ENCODE measurements around the gene CDK13. TPM values are rescaled to one million over a fixed set of nuclear protein-coding genes. Genes with fewer than 3 reads are reported as not detected.

The CDK13 gene
- total RNA-seq, 2 donors from 2014 or later = 34.7 to 37.7 TPM

DNA sequence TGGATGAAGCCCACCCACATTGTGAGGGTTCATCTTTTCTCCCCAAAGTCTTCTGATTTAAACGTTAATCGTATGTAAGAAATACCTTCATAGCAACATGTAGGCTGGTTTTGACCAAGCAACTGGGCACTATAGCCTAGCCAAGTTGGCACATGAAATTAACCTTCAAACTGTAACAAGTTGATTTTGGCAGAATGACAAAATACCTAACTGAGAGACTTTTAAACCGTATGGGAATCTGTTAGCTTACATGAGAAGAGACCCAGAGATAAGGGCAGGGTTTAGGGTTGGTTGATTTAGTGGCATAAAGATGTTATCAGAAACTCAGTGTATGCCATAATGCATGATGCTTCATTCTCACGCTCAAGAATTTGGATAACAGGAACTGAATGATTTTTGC is 69.5 kb downstream of the CDK13 start:
- no peak for DNase-seq (ENCODE audit: low spot score)
- TF ChIP-seq, protein P1, sequence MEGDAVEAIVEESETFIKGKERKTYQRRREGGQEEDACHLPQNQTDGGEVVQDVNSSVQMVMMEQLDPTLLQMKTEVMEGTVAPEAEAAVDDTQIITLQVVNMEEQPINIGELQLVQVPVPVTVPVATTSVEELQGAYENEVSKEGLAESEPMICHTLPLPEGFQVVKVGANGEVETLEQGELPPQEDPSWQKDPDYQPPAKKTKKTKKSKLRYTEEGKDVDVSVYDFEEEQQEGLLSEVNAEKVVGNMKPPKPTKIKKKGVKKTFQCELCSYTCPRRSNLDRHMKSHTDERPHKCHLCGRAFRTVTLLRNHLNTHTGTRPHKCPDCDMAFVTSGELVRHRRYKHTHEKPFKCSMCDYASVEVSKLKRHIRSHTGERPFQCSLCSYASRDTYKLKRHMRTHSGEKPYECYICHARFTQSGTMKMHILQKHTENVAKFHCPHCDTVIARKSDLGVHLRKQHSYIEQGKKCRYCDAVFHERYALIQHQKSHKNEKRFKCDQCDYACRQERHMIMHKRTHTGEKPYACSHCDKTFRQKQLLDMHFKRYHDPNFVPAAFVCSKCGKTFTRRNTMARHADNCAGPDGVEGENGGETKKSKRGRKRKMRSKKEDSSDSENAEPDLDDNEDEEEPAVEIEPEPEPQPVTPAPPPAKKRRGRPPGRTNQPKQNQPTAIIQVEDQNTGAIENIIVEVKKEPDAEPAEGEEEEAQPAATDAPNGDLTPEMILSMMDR (IDR thresholded peaks at IDR 0.05) = no peak
- Histone ChIP-seq H3K9me3 (no peaks in the 10 kb centered on the region), H3K27ac (no peak overlapping the region), H3K4me3 (no peak overlapping the region), H3K36me3 (peaks cover 7% of the 10 kb centered on the region), H3K4me1 (peaks cover 0 to 5% of the 10 kb centered on the region in 2 donors), H3K27me3 (no peaks in the 10 kb centered on the region)

DNA sequence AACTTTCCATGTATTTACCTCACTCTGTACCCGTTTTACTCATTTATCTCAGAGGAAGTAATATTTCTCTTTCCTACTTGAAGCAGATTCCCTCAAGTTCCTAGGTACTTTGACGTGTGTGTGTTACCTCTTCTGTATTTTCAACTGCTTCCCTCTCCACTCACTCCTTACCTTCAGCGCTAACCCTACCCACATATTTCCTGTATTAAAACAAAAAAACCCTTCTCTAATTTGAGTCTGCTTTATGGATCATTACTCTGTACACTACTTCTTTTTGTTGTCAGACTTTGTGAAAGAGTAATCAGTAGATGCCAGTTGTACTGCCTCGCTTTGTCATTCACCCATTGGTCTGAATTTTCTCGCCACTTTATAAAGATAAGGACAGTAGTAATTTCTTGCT is 74.0 kb downstream of the CDK13 start:
- DNase-seq (ENCODE audit: low spot score) = no peak
- no peaks in the 10 kb centered on the region for H3K9me3 ChIP-seq
- no peaks in the 10 kb centered on the region for H3K27me3 ChIP-seq
- no peaks in the 10 kb centered on the region for H3K36me3 ChIP-seq
- no peak overlapping the region for H3K27ac ChIP-seq
- H3K4me1 ChIP-seq = no peaks in the 10 kb centered on the region
- TF ChIP-seq, protein P1 (IDR thresholded peaks at IDR 0.05) = no peak
- no peak overlapping the region for H3K4me3 ChIP-seq

DNA sequence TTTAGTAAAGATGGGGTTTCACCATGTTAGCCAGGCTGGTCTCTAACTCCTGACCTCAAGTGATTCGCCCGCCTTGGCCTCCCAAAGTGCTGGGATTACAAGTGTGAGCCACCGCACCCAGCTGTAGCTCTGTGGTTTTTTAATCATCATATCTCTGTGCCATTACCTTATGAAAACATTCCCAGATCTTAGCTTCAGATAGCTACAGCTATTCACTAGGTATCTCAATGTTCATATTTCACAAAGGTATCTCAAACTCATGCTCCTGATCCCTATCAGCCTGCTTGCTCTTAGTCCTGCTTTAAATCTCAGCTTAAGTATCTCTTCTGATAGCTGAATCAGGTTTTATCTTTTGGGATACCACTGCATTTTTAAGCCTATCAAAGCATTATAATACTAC is 74.8 kb downstream of the CDK13 start:
- TF ChIP-seq, protein P1 (IDR thresholded peaks at IDR 0.05) = no peak

DNA sequence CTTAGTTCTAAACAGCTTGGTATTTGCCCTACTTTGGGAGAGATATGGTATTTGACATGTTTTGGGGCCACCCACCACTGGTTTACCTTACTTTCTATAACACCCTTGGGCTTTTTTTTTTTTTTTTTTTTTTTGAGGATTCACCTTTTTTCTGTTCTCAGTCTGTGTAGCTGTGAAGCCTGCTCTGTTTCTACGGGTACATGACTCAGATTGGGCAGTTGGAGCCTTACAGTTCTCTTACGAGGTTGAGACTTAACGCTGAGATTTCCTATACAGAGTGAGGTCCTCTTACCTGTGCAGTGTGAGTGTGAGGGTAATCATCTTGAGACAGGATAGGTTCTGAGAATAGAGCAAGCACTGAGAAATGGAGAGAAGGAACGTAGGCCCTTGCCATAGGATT is 77.5 kb downstream of the CDK13 start:
- H3K4me1 ChIP-seq = no peaks in the 10 kb centered on the region
- H3K4me3 ChIP-seq = no peak overlapping the region
- no peaks in the 10 kb centered on the region for H3K27me3 ChIP-seq
- no peak overlapping the region for H3K27ac ChIP-seq
- no peak for DNase-seq (ENCODE audit: low spot score)
- TF ChIP-seq, protein P1 (IDR thresholded peaks at IDR 0.05) = no peak
- H3K36me3 ChIP-seq = no peaks in the 10 kb centered on the region
- no peaks in the 10 kb centered on the region for H3K9me3 ChIP-seq

More for the DNA sequence above, 74.8 kb downstream of the CDK13 start:
- H3K36me3 ChIP-seq = no peaks in the 10 kb centered on the region
- no peaks in the 10 kb centered on the region for H3K9me3 ChIP-seq
- no peak overlapping the region for H3K4me3 ChIP-seq
- no peak overlapping the region for H3K27ac ChIP-seq
- H3K27me3 ChIP-seq = no peaks in the 10 kb centered on the region
- DNase-seq (ENCODE audit: low spot score) = no peak
- H3K4me1 ChIP-seq = no peaks in the 10 kb centered on the region

DNA sequence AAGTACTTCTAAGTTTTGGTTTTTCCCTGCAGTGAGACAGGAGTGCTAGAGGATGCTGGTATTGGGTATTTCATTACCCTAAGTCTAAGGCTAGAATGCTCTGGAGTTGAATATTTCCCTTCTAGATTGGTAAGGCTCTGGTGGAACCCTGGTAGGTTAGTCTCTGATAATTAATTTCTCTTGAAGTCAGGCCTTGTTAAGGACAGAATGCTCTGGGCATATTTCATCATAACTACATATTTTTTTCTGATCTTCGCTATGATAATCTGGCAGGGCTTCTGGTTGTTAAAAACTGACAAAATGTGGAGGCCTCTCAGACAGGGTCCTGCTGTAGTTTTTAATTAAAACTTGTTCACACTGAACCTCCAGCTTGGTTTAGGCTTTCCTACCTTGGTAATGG is 83.8 kb downstream of the CDK13 start:
- TF ChIP-seq, protein P1 (IDR thresholded peaks at IDR 0.05) = no peak
- no peaks in the 10 kb centered on the region for H3K27me3 ChIP-seq

DNA sequence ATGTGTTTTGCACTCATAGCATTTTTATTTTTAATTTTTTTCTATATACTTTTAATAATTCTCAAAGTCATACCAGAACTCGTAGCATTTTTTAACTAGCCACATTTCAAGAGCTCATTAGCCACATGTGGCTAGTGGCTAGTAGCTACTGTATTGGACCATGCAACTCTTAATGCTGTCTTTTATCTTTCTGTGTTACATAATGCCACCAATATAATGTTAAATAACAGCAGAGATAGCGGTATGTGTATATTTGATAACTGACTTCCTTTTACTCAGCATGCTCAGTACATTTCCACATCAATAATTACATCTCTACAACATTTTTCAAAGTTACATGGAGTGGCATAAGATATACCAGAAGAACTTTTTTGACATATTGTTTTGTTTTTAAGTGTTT is 91.4 kb downstream of the CDK13 start:
- H3K27me3 ChIP-seq = no peaks in the 10 kb centered on the region
- H3K4me3 ChIP-seq = no peak overlapping the region
- DNase-seq (ENCODE audit: low spot score) = no peak
- peaks cover 5% of the 10 kb centered on the region for H3K36me3 ChIP-seq
- no peak overlapping the region for H3K27ac ChIP-seq
- no peaks in the 10 kb centered on the region for H3K9me3 ChIP-seq
- no peaks in the 10 kb centered on the region for H3K4me1 ChIP-seq
- TF ChIP-seq, protein P1 (IDR thresholded peaks at IDR 0.05) = no peak

More for the DNA sequence above, 83.8 kb downstream of the CDK13 start:
- Histone ChIP-seq H3K4me1 (no peaks in the 10 kb centered on the region), H3K9me3 (no peaks in the 10 kb centered on the region), H3K36me3 (peaks cover 3% of the 10 kb centered on the region), H3K4me3 (no peak overlapping the region), H3K27ac (no peak overlapping the region)
- no peak for DNase-seq (ENCODE audit: low spot score)
